SIG-M5 treated with dmso at 0.1 percent for 504 hours (cell line): Measurements from ENCODE around the gene TRIM16.
"Not testable (repeated sequence)": the region's sequence is repeated elsewhere in the genome, so short reads cannot be mapped to it uniquely, and the experiment has no call there.

Experiments used
- DNase-seq: peaks from one replicate; lab custom pipeline; 2025; ENCODE audit not compliant: unreplicated experiment; lab: John Stamatoyannopoulos, UW

The TRIM16 gene

DNA sequence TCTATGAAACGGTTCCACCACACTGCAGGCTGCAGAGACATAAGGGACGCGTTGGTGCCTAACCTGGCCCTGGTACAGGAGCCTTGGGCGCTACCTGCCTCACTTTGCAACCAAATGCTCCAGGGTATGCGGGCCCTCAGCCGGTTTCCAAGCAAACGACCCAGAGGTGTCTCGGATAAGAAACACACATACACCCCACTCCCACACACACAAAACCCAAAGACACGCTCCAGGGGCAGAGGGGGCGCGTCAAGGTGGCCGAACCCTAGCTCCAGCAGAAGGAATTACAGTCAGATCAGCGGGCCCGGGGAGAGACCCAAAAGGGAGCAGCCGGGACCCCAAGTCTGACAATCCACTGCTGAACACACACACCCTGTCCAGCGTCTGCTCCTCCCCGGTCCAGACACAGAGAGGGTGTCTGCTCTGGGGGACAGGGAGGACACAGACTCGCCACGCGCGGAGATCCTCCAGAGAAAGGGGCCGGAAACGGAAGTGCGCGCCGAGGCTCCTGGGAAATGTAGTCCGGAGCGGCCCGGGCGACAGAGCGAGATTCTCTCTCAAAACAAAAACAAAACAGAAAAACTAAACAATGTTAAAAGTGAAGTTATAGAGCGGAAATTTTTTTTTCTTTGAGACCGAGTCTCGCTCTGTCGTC, at the start of gene TRIM16:
Gene TRIM16 (minus strand): TSS at position 488 of the 655 bp plus-strand sequence. CDS start 32,702 bp downstream, outside the sequence.
- peak; percentile 28 for DNase-seq

DNA sequence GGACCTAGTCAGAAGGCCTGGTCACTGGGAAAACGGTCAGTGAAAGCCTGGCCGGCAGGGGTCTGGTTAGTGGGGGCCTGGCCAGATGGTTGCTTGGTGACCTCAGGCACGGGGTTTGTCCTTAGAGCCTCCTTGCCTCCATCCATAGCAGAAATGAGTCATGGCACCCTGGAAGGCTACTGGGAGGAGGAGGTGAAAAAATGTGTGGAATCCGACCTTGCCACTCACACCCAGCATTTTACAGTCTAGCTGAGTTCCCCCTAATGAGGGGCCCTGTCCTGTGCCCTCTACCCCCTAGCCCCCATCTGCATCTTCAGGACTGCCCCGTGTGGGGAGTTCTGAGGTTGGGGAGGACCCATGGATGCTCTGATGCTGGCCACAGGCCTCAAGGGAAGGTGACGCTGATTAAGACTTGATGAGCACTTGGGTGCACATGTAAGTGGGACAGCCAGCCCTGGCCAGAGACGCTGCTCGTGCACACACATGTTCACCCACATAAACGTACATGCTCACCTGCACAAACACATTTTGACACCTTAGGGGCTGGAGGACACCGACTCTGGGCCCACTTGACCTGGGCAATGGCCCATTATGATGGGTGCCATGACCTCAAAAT, 49.2 kb upstream of the TRIM16 start:
- DNase-seq, result not testable (repeated sequence)

DNA sequence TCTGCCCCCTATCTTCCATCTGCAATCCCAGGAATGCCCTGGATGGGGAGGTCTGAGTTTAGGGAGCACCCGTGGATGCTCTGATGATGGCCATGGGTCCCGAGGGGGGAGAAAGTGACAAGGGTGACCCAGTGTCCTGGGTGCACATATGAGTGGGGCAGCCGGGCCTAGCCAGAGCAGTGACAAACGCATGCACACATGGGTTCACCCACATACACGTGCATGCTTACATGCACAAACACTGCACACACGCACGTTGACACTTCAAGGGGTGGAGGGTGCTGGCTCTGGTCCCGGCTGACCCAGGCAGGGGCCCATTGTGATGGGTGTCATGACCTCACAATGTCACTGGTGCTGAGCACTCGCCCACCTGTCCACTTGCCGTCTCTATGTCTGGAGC, 47.8 kb upstream of the TRIM16 start, which contains the start of gene TBC1D26:
Gene TBC1D26 (plus strand): TSS at position 384 of the 400 bp plus-strand sequence. CDS start 3,066 bp downstream, outside the sequence.
- not testable (repeated sequence) for DNase-seq

DNA sequence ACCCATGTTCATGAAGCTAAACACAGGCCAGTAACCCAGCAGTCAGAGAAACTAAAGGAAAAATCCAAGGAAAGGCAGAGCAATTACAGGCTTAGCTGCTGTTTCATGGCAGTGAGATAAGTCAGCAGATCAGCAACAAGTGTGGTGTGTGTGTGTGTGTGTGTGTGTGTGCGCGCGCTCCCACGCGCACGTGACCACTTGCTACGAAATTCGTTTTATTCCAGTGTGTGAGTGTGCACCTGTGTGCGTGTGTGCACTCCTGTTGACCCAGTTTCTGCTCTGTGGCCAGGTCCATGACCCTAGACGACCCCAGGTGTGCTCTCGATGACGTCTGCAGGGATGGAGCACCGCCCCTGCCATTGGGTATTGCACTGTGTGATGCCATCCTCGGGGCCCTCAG, 46.4 kb upstream of the TRIM16 start:
- not testable (repeated sequence) for DNase-seq

DNA sequence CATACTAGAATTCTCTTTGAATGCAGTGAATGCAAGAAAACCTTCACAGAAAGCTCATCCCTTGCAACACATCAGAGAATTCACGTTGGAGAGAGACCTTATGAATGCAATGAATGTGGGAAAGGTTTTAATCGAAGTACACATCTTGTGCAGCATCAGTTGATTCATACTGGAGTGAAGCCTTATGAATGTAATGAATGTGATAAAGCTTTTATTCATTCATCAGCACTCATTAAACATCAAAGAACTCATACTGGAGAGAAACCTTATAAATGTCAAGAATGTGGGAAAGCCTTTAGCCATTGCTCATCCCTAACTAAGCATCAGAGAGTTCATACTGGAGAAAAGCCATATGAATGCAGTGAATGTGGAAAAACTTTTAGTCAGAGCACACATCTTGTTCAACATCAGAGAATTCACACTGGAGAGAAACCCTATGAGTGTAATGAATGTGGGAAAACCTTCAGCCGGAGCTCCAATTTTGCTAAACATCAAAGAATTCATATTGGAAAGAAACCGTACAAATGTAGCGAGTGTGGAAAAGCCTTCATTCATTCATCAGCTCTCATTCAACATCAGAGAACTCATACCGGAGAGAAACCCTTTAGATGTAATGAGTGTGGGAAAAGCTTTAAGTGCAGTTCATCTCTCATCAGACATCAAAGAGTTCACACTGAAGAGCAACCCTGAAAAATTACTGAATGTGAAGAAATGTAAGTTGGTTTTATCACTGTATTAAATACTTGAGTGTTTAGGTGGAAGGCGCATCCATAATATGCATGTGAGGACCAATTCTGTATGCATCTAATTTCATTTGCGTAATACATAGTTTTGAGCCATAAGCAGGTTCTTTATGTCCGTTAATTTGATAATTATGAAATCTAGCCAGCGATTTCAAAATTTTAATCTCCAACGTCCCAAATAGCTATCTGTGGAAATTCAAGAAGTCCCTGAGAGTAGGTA, 32.8 kb upstream of the TRIM16 start:
- not testable (repeated sequence) for DNase-seq

DNA sequence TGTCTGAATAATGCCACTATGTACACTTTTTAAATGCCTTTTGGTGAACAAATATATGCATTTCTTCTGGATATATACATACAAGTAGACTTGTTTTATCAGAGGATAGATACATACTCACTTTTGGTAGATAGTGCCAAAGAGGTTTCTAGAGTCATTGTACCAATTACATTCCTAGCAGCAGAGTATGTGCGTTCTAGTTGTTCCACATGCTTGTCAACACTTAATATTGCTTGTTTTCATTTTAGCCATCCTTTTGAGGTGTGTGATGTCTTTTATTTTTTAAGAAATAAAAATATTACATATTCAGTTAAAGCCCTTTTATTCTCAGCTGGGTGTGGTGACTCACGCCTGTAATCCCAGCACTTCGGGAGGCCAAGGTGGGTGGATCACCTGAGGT, 24.8 kb upstream of the TRIM16 start:
- not testable (repeated sequence) for DNase-seq

DNA sequence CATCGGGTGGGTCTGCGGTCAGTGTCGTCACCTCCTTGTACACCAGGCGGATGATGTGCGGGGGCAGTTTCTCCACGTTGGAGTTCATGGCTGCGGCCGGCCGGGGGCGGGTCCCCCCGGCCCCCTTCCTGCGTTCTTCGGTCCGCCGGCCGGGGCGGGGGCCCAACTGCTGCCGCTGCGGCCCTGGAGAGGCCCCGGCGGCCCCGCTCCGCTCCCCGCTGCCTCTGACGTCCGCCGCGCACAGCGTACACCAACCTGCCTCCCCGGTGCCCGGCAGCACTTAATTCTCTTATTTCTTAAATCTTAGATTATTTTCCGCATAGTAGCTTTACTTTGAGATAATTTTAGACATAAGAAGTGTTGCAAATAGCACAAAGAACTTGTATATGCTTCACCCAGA, 20.7 kb upstream of the TRIM16 start:
- not testable (repeated sequence) for DNase-seq

DNA sequence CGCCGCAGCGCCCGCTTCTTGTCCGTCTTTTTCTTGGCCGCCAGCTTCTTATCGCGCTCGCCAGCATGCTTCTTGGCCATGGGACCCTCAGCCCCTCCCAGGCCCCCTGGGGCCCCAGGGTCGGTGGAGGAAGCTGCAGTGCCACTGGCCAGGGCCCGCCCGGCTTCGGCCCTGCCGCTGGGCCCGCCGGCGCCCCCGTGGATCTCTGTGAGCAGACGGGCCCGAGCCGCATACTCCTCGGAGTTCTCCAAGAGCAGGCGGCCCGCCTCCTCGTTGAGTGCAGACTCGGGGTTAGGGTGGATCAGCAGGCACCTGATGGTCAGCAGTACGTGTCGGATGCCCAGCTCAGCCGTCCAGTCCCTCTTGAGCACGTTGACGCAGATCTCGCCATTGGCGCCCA, 20.1 kb upstream of the TRIM16 start:
- not testable (repeated sequence) for DNase-seq

DNA sequence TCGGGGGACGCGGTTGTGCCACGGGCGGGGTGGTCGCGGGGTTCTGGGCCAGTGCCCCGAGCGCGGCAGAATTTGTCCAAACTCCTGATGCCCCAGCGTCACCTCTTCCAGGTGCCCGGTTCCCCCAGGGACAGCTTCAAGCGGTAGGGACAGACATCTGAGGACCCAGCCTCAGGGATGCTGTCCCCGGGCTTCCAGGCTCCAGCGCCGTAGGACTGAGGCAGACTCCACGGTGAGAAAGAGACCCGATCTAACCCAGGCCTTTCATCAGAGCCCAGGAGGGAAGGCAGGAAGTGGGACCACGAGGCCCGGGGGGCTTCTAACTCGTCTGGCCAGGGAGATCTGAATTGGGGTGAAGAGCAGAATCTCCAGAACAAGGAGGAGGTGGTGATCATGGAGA, 15.8 kb upstream of the TRIM16 start:
- DNase-seq, result not testable (repeated sequence)

DNA sequence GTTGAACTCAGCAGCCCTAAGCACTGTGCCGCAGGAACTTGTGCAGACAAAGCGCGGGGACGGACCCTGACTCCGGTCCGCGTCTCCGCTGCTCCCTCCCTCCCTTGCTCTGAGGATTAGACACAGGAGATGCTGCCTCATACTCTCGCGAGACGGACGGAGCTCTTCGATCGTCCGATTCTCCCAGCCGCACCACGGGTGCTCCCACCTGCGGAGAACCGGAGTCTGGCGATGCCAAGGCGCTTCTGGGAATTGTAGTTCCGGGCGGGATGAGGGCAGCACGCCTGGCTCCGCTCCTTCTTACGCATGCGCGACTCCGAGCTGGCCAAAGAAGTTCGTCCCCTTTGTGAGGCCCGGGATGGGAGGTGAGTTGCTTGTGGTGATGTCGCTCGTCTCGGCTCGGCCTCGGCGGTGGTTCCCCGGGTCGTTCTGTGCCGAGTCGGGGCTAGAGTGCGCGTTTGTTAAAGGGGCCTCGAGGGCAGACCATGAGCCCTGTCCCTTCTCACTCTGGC, 15.4 kb upstream of the TRIM16 start, which contains the start of gene ZNF286A:
Gene ZNF286A (plus strand): TSS at position 340 of the 512 bp plus-strand sequence. CDS start 578 bp downstream, outside the sequence.
- peak; percentile 90 for DNase-seq

DNA sequence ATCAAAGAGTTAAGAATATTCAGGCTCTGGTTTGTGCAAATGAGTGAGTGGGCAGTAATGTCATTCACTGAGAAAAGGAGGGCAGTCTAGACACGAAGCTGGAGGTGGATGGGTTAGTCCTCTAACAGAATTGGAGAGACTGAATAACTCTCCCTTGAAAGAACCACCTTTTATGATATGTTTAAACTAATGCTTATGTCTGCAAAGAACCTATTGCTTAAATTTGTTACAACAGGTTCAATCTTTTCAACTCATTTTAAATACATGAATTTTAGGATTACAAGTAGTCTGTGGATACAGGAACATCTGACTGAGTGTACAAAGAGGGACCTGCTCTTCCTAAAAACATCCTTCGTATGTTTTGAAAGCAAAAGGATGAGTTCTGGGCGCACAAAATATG, 14.9 kb upstream of the TRIM16 start:
- not testable (repeated sequence) for DNase-seq

DNA sequence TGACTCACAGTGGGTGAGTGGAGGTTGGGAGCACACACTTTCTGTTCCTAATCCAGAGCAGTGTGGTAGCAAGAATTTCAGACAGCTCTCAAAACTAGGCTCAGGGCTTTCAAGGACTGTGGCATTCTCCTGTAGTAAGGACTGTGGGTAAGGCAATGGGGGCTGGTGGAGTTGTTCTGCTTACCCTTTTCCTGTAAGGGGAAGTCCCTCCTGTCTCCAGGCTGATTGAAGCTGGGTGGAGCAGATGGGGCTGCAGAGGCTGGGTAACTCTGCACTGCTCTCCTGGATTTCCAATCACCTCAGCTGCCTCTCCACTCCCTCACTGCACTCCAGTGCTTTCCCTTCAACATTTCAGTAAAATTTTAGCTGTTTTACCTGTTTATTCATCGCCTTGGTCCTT, 3.4 kb upstream of the TRIM16 start:
- DNase-seq, result not testable (repeated sequence)

DNA sequence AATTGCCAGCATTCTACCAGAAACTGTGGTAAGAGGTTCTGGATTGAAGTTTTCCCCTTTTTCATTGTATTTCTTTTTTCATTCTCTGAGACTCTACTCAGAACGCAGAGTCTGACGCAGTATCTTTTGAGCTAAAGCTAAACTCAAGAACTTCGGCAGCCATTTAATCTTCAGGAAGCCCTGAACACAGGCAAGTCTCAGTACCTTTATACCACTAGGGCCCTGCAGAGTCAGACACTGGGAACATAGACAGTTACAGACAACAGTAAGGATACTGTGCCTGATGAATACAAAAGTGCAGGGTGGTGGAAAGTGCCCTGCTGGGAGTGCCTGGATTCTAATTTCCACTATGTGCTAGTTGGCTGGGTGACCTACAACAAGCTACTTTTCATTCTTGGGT, 976 bp downstream of the TRIM16 start:
- DNase-seq, result not testable (repeated sequence)

DNA sequence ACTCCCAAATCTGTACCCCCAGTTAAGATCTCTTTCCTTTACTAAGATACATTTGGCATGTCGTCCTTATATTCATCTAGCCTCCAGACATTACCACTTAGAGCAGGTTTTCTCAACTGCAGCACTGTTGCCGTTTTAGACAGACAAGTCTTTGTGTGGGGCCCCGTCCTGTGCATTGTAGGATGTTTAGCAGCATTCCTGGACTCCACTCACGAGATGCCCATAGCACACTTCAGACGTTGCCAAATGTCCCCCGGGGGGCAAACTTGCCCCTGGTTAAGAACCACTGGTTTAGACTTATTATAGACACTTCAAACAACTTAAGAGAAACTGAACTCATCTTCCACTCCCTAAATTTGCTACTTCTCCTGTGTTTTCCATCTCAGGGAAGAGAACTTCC, 8.1 kb downstream of the TRIM16 start:
- DNase-seq, result not testable (repeated sequence)

DNA sequence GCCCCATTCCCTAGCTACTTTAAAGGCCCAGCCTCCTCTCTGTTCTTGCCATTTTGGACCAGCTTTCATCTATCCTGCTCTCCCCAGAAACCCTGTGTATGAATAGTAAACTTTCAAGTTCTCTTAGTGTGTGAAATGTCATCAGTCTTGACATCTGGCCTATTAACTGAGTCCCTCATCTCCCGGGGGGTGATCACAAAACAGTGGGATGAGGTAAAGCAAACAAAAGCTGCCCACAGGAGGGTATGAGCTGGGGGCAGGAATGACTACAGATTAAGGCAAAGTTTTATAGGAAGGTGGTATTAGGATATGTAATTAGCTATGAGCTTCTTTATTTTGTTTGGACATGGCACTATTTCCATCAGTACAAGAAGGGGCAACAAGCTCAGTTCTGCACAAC, 9.5 kb downstream of the TRIM16 start:
- not testable (repeated sequence) for DNase-seq

DNA sequence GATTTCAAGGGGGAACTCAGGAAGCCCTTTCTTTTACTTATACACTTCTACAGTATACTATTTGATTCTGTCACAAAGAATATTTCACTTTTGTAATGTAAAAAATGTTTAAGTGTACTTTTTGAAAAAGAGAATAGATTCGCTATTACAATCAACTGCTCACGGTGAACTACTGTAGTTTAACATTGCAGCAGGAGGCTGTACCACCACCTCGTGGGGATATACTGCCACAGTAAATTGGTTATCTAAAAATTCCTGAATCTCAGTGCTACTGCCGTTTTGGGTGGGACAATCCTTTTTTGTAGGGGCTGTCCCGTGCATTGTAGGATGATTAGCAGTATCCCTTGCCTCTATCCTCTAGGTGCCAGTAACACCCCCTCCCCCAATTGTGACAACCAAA, 14.6 kb downstream of the TRIM16 start:
- DNase-seq, result not testable (repeated sequence)

DNA sequence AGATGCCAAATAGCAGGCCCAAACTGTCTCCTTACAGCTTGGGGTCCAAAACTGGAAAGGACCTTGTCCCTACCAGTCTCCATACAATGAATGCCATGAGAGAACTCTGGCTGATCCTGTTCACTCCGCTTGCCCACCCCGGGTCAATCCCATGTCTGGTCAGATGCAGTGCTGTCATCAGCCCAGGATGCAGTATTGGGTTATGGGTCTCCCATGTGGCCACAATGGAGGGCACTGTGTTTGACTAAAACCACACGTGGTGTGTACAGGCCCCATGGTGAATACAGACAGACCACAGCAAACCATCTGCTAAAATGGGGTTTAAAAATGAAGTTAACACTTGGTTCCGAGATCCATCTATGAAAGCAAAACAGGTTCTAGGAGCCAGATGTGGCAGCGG, 20.4 kb downstream of the TRIM16 start:
- DNase-seq, result no peak

DNA sequence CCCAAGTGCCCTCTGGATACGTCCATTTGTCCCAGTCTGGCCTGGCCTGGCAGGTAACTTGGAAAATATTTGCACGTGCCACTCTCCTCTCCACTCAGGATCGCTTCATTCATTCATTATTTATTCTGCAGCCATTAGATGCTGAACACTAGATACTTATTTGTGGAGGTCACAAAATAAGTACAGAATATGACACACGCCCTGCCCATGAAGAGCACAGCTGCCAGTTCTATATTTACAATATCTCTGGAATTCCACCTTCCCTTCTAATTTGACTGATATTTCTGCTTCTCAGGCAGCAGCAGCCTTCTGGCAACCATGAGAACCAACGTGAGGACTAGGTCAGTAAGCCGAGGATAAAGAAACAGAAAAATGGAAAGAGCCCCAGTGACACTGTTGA, 20.9 kb downstream of the TRIM16 start:
- DNase-seq, result no peak

DNA sequence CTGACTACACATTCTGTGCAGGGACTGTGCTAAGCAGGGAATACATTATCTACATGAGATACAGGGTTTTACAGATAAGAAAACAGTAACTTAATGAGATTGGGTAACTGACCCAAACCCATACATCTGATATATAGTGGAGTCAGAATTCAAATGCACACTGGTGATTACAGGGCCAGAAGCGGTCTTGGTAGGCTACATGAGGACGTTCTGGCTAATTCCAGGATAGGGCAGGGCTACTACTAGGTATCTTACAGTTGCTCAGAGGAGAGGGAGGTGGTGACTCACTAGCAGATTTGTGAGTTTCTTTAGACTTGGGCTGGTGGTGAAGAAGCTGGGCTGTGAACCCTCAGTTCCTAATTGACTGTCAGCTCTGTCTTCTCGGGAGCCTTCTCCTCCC, 21.4 kb downstream of the TRIM16 start:
- DNase-seq, result no peak

DNA sequence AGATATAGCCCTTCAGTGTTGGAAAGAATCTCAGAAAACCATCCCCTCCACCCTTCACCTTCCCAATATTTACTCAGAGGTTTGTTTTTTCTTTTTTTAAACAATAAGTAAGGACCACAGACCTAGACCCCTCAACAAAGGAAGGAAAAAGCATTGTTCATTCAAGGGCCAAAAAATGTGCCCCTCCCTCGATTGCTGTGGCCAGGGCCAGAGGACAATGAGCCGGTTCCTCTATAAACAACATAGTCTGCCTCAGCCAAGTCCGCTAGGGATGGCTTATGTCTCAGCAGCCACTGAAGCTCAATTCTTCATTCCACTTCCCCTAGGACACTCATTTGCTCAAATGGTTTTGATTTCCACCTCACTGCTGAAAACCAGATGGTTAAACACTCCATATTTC, 24.0 kb downstream of the TRIM16 start:
- DNase-seq, result no peak

DNA sequence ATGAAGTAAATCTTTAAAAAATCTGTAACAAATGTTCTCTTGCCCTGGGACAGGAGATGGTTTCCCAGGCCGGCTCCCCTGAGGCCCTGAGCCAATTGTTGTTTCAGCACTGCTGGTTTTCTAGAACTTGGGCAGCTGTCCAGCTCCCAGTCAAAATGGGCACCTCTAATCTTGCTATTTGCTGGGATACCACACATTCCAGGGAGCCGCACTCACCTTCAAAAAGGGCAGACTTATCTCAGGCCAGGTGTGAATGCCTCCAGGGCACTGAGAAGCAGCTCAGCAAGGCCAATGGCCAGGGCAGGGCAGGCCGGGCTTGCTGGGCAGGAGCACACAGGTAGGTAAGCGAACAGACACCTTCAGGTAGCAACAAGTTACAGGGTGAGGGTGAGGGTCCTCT, 24.4 kb downstream of the TRIM16 start:
- DNase-seq, result no peak
